Activated CD4-positive, alpha-beta T cell treated with anti-CD3 and anti-CD28 coated beads, Interleukin-2, amount 50 U/mL, for 48 hours (primary cell): ENCODE data around the gene CALM1.
"Not testable (repeated sequence)": the region's sequence is repeated elsewhere in the genome, so short reads cannot be mapped to it uniquely, and the experiment has no call there.

ENCODE experiments used
- DNase-seq, 2 experiments: peaks; one replicate each; pipeline ENCODE4 v3.0.0-alpha.2; 2020

Gene CALM1

DNA sequence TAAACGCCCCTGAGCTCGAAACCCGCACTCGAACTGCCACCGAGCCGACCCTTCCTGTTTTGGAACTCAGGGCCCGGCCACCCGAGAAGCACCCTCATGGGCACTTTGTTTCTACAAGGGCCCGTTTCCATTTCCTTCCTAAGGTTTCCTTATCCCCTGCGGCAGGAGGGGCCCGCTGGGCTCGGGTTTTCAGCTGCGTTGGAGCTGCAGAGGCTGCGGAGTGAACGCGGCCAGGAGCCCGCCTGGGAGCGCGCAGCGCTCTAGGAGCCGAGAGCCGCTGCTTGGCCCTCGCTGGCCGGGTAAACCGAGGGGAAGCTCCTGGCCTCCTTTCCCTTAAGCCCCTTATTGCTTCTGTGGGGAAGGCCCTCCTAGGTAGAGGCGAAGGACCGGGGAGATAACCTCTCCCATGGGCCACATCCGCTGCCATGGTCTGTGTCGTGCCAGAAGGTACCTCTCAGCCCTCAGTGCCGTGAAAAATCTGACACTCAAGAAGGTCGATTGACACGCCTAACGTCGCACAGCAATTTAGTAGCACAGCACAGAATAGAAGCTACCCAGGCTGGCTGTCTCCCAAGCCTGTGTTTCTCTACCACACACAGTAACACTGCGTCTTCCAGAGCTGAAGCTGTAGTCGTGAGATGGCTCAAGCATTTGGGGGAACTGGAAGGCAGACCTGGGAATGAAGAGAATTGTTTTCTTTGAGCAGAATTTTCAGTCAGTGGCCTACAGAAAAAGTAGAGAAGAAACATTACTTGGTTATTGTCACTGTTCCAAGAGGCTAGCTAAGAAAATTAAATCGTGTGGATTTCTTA is 12.9 kb upstream of the CALM1 start:
- peak; percentile 51 to 65 for DNase-seq

DNA sequence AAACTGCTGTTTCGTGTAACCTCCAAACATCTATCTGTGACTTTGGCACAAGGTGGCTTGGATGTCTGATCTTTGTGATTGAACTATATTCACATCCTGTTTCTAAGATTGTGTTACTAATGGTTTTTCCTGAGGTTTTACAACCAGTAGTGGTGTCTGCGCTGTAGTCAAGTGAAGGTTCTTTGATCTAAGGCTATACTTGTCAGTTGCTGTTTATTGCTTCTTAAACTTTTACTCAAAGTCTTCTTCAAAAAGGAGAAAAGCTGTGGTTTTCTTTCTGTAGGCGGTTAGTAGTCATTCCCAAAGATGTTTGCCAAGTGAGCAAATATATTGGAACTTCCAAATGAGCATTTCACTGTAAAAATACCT is 12.3 kb upstream of the CALM1 start:
- DNase-seq: no peak

DNA sequence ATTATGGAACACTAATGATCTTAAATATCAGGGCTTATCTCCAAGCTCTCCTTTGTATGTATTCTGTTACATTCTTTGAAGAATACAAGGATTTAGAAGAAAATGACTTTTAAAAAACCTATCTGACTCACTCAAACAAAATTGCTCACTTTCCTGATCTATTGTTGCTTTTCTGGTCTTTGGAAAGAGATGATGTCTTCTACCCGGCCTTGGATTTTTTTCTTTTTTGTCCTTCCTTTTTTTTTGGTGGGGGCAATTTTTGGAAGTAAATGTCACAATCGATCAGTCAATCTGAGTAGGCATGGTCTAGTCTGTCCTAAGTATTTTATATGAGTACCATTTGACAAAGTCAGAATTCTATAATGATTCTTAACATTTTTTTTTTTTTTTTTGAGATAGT is 10.5 kb upstream of the CALM1 start:
- DNase-seq: no peak

DNA sequence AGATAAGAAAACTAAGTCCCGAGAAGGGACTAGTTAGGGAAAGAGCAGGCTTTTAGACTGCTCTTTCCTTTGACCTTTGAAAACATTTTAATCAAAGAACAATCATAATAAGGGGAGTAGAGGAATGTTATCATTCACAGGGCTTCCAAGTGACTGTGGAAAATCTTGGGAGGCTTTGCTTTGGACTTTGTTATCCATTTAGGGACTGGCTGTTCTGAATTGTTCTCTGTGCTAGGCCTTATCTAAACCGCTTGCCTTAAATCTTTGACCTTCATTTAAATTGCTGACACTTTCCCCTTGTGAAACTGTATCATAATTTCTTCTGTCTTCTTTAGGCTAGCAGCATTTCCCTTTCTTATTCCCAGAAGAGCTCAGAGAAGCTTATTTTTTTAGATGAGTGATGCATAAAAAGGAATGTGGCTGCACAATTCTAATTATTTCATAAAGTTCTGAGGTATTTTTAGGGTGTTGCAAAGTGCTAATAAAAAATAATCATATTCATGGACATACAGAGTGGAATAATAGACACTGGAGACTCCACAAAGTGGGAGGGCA is 9.5 kb upstream of the CALM1 start:
- DNase-seq: no peak

DNA sequence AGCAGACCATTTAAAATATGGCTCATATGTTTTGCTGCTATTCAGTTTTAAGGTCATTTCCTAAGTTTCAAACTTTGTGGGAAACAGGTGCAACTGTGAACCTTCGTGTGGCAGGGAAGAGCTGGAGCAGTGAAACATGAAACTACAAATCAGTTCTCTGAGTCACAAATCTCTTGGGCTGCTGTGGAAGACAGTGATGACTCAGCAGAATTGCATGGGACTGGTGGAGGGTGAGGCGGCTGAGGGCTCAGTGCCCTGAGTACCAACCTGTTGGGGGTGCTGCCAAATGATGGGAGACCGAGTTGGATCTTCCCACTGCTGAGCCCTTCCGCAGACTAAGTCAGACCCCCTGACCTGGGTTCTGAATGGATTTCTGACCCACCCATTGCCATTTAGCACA is 8.4 kb upstream of the CALM1 start:
- peak in 1 of 2 experiments; percentile 22 for DNase-seq

DNA sequence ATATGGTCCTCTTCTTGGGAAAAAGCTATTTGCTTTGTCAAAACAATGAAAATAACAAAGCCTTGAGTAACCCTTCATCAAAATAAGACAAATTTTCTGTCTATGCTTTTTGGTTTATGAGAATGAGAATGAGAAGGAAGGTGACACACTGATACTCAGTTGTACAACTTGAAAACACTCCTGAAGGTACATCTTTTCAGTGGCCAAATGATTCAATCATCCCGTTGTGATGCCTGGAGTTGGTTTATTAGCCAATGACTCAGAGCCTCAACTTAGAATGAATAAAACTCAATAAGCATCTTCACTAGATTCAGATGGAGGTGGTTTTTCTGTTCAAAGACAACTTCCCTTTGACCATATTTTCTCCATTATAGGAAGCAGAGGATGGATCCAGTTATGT is 7.8 kb upstream of the CALM1 start:
- DNase-seq: no peak

DNA sequence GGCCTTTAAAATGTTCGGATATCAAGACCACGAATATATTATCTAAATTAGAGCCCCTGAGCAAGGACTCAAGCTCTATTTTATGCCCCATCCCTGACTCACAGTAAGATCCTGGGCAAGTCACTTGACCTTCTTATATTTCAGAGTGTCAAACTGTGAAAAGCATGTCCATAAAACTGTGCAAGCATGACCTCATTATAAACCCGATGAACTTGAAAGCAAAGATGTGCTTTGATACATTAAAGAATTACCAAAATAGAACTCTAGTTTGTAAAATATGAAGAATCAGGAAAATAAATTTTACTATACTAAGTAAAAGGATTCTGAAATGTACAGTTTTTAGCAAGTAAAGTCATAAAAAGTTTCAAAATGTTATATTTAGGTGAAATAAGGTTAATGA is 2.9 kb upstream of the CALM1 start:
- DNase-seq: no peak

DNA sequence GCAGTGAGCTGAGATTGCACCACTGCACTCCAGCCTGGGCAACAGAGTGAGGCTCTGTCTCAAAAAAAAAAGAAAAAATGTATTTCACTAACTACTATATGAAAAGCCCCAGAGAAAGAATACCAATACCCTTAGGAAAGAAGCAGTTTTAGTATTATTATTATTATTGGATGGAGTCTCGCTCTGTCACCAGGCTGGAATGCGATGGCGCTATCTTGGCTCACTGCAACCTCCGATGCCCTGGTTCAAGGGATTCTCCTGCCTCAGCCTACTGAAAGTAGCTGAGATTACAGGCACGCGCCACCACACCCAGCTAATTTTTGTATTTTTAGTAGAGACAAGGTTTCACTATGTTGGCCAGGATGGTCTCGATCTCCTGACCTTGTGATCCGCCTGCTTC is 2.0 kb upstream of the CALM1 start:
- DNase-seq: not testable (repeated sequence)

DNA sequence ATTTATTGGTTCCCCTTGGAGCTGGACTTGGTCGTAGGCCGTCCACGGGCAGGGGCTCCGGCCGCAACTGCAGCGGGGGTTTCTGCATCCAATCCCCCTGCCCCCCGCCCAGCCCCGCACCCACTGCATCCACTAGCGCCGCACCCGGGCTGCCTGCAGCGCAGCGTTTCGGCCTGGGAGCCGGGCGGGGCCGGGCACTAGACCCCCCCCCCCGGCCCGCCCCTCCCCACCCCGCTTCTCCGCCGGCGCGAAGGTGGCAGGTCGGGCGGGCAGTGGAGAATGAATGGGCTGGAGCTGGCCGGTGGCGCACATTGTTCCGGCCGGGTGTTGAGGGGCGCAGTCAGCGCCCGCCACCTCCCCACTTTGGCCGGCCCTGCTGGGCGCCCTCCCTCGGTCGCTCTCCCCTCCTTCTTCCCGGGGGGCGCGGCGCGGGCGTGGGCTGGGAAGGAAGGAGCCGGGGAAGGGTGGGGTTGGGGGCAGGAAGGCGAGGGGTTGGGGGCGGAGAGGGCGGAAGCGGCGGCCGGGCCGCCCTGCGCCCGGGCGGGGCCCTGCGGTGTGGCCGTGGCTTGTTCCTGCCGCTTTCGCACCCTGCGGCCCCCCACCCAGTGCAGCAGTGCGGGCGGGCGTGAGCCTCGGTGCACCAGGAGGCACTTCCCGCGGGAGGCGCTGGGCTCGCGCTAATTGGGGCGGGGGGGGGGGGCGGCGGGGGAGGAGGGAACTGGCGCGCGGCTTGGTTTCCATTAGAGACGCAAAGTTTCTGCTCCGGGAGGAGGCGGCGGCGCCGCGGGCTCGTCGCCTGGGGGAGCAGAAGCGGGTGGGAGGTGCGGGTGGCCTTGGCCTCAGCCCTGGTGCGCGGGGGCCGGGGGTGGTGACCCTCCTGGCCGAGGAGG is 841 bp downstream of the CALM1 start:
- DNase-seq: peak; percentile 62 to 70

DNA sequence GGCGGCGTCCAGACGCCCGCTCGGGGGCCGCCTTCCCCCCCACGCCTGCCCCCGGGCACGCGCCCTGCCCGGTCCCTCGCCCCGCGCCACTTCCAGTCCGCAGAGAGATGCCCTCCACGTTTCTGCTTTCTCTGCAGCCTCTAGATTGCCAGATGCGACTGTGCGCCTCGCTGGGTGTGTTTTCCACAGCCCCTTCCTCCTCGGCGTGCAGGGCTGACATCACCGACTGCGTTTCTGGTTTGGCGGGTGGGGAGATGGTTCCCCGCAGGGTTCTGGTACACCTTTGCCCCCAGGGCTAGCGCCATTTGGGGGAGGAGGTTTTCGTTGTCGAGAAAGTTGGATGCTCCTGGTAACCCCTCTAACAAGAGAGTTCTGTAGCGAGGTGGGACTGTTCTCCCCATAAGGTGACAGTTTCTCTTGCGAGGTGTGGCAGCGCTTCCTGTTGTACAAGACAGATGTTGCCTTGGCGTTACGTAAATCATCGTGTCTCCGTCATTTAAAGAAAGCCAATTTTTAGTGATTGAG is 1.5 kb downstream of the CALM1 start:
- DNase-seq: peak; percentile 58 to 68

DNA sequence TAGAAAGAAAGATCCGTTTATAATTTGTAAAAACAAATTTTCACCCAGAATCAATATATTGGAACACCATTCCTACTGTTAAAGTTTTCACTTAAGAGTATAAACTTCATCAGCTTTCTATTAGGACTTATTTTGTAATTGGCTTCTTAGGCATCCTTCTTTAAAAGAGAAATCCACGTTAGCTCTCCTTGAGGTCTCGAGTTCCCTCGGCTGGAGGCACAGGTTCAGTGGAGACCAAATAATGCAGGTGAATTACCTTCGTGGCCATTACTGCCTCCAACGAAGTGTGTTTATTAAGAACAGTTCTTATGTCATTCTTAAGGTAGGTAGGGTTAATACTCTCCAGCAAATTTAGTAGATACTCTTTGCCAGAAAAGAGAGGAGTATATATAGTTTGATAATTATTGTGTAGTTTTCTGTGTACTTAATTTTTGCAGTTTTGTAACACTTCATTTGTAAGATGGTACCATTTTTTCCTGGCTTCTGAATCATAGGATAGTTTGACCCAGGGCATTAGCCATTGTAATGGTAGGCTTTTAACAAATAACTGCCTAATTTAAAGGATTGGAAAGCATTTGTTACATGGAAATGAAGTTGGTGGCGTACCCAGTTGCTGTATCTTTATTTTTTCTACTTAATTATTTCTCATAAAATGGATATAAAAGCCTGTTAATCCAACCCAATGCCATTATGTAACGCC is 2.2 kb downstream of the CALM1 start:
- DNase-seq: no peak

DNA sequence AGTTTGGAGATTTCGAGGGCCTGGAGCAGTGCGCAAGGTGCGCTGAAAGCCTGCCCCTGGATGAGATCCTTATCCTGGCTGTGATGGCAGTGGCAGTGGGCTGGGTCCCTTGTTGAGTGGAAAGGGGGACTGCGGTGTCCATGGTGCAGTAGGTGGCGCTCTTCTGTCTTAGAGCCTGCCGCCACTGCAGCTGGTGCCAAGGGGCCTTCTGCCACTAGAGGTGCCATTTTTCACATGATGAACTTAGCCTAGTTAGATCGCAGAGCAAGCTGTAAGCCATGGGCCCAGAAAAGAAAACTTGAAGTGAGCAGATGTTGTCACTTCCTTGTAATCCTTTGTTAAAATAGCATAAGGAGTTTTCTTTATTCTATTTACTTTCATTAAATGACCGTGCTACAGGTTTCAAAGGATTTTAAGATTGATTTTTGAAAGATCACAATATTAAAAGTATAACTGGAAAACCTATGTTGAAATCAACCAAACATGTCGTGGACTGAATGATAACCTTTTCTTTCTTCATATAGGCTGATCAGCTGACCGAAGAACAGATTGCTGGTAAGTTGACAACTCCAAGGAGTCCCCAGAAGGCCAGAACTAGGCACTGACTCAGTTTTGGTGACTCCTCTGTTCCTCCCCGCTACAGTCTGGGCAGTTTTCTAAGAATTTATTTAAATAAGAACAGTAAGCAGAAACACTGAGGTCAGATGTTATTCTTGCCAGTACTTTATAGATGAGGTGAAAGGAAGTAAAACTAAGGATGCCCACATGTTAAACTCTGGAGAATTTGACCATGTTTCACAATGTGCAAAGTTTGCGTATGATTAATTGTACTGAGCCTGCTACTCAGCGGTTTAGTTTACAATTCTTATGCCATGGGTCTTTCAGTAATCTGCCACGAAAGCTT is 3.0 kb downstream of the CALM1 start:
- peak; percentile 78 to 87 for DNase-seq

DNA sequence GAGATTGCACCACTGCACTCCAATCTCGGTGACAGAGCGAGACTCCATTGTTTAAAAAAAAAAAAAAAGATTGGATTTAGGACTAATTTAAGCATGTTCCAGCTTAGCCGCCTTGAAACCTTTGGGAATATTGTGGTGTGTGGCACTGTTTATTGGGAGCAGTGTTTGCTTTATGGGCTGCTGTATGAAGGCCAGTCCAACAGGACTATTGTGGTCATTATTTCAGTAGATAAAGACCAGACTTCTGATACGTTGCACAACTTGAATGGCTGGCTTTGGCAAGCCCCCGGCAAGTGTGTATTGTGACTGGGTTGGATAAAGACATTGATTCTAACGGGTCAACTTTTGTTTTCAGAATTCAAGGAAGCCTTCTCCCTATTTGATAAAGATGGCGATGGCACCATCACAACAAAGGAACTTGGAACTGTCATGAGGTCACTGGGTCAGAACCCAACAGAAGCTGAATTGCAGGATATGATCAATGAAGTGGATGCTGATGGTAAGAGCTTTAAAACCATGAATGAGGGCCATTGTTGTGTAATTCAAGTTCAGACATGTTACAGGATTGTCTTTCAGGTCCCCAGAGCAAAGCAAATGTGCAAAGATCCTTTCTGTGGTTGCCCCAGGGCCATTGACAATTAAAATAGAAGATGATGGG is 4.2 kb downstream of the CALM1 start:
- no peak for DNase-seq

DNA sequence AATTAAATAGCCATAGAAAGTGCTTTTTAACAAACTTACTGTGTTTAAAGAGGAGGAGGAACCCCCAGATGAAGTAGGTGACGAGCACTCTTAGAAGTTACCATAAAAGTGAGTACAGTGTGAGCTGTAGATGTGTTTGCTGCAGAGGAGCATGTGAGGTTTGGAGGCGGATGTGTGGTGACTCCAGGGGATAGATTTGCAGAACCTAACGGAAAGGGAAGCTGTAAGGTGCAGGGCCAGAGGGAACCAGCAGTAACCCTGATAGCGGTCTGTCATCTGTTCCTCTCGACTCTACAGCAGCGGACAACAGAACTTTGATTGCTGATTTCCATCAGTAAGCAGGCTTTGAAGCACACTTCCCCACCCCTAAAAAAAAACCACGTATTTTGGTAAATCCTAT is 5.2 kb downstream of the CALM1 start:
- no peak for DNase-seq

DNA sequence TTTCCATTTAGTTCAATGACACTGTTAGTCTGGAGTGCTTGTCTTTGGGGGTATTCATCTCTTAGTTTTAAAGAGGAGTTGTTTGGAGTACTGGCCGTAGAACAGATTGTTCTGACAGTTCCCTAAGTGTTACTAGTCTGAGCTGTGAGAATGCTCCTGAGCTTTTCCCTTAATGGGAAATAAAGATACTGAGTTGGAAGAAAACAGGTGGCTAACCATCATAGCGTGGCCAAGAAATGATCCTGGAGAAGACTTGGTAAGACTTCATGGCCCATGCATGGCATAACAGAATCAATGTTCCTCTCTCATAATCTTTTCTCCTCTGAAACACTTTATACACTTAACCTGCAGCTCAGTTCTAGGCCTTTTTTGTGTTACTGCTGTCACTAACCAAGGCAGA is 6.2 kb downstream of the CALM1 start:
- no peak for DNase-seq

DNA sequence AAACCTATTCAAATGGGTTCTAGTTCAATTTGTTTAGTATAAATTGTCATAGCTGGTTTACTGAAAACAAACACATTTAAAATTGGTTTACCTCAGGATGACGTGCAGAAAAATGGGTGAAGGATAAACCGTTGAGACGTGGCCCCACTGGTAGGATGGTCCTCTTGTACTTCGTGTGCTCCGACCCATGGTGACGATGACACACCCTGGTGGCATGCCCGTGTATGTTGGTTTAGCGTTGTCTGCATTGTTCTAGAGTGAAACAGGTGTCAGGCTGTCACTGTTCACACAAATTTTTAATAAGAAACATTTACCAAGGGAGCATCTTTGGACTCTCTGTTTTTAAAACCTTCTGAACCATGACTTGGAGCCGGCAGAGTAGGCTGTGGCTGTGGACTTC is 8.3 kb downstream of the CALM1 start:
- no peak for DNase-seq

DNA sequence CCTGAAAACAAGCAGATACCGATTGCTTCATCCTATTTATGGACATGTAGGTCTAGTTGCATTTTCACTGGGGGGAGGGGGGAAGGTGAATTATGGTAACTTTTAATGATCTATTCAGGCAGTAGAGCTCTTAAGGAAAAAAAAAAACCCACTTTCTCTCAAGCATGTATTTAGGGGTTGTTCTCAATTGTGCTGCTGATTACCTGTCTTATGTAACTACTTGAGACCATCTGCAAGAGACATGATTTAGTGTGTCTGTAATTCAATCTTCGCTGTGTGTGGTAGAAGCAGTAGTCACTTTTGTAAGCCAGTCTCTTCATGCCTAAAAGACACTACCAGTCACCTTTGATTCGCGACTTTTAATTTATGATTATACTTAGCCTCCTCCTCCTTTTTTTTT is 8.9 kb downstream of the CALM1 start:
- DNase-seq: no peak

DNA sequence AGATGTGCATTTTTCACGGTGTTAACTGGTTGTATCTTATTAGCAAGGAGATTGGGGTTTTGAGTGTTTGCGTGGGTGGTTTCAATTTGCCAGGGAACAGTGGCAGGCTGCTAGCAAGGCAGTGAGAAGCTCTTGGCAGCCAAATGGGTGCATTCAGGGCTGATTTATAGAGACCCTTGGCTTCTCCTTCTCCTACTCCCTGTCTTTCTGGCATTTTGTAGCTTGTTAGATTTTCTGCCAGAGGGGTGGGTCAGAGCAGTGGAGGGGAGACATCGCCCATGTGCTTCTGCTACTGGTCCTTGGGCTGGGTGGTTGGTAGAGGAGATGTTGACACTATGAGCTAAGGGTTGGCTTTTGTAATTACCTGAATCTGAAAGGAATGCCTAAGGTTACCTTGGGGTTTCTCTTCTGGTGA is 9.6 kb downstream of the CALM1 start:
- peak in 1 of 2 experiments; percentile 17 for DNase-seq

DNA sequence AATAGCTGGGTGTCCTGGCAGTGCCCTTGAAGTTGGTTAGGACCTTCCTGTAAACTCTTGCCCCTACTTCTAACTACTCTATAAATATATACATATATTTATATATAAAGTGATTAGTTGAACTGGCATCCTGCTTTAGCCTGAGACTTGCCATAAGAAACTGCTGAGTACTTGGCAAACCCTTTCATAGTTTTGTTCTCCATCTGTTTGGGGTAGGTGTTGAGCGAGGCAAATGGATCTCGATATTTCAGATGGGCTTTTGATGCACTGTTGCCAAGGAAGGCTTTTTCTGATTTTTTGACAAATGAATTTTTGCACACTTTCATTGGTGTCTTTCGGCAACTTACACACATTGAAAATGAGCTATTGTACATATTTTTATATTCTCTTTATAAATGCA is 10.4 kb downstream of the CALM1 start:
- no peak for DNase-seq

DNA sequence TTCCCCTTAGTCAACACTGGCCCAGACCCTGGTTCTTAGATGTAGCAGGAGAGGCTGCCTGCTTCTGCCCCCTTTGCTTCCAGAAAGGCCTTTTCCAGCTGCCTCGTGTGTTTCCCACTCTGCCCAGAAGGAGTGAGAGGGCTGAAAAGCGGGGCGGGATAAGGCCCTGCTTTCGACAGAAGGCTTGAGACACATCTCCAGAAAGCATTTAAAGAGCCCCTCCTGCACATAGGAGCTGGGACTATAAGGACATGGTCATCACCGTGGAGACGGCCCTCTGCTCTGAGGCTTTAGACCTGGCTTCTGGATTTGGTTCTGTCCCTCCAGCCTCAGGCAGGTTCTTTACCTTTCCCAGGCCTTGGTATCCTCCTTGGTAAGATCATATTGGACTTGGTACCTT is 11.9 kb downstream of the CALM1 start:
- no peak for DNase-seq

DNA sequence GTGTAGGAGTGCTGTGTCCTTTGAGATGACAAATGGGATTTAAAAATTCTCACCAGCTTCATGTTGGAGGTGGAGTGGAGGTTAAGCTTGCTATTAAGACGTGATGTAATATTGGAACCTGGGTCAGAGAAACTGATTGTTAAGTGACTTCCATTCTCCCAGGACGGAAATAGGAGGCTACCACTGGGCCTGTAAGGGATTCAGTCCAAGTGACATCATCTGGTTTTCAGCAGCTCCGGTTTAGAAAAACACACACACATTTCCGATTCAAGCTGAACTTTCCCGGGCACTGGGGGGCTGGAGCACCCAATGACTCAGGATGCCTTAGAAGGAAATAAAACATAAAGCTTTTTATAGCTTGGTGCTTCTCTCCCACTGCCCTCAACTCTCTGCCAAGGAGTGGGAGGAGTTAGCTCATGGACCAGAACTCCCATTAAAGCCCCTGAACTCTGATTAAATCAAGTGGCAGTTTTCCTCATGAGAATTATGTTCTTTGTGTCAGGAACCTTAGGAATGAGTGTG is 12.4 kb downstream of the CALM1 start:
- no peak for DNase-seq
